ENCODE measurements around the gene ADD3.
A peak's percentile ranks its signal among the peaks of the same experiment; 100 is the strongest.

Gene ADD3

DNA sequence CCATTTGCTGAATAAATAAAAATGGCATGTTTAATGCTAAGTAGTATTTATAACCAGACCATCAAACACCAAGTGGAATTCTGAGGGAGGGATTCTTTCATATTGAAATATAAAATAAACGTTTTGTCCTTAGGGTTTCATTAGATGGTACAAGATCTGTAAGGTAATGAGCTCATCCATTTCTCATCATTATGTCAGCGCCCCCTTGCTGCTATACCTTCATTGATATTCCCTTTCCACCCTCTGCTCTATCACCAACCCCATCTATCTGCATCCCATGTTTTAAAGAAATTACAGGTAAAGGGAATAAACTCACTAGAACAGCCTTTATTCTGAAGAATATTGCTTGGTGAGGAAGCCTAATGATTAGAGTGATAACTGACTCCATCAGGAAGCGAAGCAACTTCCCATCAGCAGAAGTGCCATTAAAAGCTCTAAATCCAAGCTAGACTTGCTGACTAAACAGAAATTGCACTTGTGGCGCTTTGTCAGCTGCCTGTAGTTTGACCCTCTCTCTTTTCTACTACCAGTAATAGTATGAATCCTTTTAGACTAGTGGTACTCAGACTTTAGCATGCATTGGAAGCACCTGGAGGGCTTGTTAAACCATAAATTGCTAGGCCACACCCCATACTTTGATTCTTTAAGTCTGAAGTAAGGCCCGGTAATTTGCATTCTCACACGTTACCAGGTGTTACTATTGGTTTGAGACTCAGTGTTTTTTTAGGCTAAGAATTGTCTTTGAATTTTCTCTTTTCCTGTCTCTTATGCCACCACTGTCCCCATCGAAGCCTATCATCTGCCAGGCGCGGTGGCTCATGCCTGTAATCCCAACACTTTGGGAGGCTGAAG, 27.5 kb downstream of the ADD3 start:
- TF ChIP-seq, protein P1, sequence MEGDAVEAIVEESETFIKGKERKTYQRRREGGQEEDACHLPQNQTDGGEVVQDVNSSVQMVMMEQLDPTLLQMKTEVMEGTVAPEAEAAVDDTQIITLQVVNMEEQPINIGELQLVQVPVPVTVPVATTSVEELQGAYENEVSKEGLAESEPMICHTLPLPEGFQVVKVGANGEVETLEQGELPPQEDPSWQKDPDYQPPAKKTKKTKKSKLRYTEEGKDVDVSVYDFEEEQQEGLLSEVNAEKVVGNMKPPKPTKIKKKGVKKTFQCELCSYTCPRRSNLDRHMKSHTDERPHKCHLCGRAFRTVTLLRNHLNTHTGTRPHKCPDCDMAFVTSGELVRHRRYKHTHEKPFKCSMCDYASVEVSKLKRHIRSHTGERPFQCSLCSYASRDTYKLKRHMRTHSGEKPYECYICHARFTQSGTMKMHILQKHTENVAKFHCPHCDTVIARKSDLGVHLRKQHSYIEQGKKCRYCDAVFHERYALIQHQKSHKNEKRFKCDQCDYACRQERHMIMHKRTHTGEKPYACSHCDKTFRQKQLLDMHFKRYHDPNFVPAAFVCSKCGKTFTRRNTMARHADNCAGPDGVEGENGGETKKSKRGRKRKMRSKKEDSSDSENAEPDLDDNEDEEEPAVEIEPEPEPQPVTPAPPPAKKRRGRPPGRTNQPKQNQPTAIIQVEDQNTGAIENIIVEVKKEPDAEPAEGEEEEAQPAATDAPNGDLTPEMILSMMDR (IDR thresholded peaks at IDR 0.05): peak; percentile 38; the same call in 1 of the 2 replicates

DNA sequence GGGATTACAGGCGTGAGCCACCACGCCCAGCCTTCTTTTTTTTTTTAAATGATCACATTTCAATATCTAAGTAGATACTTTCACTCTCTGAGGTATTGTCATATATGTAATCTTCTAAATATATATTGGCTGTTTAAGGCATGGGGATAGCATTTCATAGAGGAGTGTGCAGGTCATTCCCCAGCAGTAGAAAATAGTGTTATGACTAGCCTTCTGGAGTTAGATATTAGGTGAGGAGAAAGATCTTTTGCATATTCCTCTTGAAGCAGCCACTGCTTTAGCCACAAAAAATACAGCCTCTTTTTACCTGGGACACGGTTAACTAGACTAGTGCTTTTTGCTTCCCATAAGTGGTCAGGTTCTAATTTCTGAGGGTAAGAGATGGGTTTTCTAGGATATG, 28.9 kb downstream of the ADD3 start:
- TF ChIP-seq, protein P1 (IDR thresholded peaks at IDR 0.05): no peak

DNA sequence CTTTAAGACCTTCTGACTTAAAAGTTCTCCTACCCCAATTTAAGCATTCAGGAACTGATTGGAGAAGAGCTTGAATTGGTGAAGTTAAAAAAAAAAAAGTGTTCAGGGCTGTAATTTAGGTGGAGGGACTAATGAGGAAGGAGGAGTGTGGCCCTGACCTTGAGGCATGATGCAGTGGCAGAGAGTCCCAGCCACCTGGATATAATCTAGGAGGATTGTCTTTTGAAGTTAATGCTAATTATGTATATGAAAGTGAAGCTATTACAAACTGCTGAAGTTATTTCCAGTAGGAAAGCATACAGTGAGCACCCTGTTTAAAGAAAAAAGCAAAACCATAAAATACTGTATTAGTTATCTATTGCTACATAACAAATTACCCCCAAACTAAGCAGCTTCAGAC, 31.5 kb downstream of the ADD3 start:
- TF ChIP-seq, protein P1 (IDR thresholded peaks at IDR 0.05): no peak

DNA sequence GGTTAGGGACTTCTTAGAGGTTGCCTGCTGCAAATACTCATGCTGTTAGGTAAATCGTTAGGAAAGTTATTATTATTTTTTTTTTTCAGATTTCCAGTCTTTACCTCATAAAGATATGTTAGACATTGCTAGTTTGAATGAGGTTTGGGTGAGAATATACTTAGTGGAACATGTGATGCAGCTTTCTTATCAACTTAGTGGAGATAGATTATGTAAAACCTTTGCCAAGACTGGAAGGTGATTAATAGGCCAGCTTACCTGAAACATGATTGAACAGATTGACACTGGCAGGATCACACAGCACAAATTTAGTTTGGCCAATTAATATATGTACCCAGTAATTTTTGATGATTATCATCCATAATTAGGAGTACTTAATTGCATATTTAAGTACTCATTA, 32.3 kb downstream of the ADD3 start:
- TF ChIP-seq, protein P1 (IDR thresholded peaks at IDR 0.05): no peak

DNA sequence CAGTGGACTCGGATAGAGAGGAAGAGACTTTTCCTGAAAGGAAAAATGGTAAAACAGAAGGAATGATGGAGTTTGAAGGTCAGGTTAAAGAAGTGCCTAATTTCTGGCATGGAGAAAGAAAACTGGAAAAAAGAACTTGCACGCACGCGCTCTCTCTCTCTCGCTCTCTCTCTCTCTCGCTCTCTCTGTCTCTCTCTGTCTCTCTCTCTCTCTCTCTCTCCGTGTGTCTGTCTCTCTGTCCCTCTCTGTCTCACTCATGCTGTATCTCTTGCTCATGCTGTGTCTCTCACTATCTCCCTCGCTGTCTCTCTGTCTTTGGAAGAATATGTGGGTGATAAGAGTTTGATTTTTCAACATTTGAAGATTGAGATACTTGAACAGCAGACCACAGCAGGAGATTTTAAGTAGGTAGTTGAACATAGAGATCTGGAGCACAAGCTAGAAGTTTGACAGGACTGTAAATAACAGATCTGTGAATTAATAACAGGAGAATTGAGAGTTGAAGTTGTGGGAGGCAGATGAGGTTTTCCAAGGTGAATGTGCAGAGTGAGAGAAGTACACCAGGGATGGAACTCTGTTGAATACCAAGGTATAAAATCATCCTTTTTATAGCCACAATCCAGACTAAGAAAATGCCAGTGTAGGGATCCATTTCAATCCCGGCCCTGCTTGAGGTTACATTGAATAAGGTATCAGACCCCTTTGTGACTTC, 33.1 kb downstream of the ADD3 start:
- TF ChIP-seq, protein P1 (IDR thresholded peaks at IDR 0.05): no peak

DNA sequence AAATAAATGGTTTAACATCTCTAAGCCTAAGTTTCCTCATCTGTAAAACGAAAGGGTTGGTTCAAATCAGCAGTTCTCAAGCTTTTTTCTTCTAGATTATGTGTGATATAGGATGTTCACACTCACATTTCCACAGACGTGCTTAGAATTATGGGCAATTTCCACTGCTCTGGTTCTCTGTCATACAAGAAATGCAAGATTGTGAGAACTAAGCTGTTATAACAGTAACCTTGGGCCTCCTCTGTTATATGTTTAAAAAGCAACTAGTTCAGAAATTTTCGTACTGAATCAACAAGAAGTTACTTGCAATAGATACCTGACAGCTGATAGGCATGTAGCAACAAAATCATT, 33.7 kb downstream of the ADD3 start:
- TF ChIP-seq, protein P1 (IDR thresholded peaks at IDR 0.05): no peak

DNA sequence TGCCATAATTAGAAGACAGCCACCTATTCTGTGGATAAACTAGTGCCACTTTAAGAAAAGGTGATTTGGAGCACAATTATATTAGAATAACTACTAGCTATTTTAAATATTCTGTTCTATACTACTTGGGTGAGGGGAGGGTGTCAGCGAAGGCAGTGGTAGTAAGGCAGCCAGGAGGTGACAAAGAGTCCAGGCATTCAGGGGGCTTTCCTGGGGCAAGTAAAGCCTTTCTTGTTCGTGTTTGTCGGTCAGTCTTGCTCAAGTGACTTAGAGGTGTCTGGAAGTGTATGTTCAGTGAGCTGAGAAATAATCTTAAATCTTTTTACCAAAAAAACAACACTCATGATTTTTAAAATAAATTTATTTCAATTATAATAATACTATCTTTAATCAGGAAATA, 34.4 kb downstream of the ADD3 start:
- TF ChIP-seq, protein P1 (IDR thresholded peaks at IDR 0.05): no peak

All from LNCAP (cell line).